SH-SY5Y (cell line): ENCODE results near the gene PLEKHA6.

ENCODE experiments used
- GATA2 ChIP-seq: IDR thresholded peaks from 2 replicates; pipeline ENCODE4 v1.6.1; 2011; ENCODE audit warnings: mild to moderate bottlenecking, low read depth, low read length
- GATA3 ChIP-seq: IDR thresholded peaks from 2 replicates; pipeline ENCODE4 v1.6.1; 2011; ENCODE audit warnings: low read depth, mild to moderate bottlenecking, low read length, moderate library complexity

GRCh38 chr1:204169858-204170257 is 189.9 kb downstream of the PLEKHA6 start:
- no peak for TF ChIP-seq GATA3
- no peak for TF ChIP-seq GATA2
